ENCODE measurements around the gene CHRNA1. TPM values are rescaled to one million over a fixed set of nuclear protein-coding genes. Genes with fewer than 3 reads are reported as not detected.

CHRNA1 gene
- total RNA-seq, 1 experiment from 2014 or later: not detected

GRCh38 chr2:174784316-174784715, 20.0 kb upstream of the CHRNA1 start:
- no peak overlapping the region for H2AFZ ChIP-seq (ENCODE audit: low read length)
- peaks cover 58 to 65% of the 10 kb centered on the region in 2 experiments for H3K4me1 Mint-ChIP-seq
- no peaks in the 10 kb centered on the region for H4K20me1 ChIP-seq (ENCODE audit: control insufficient read depth, insufficient read depth, insufficient read length)
- H3K14ac ChIP-seq (ENCODE audit: insufficient read depth, low read length): no peak overlapping the region
- no peak overlapping the region for H2BK15ac ChIP-seq (ENCODE audit: low read depth, low read length)
- no peak overlapping the region for H2BK20ac ChIP-seq (ENCODE audit: low read depth, low read length, poor library complexity, severe bottlenecking)
- H3K36me3 Mint-ChIP-seq (ENCODE audit: insufficient read depth in 1 of 3, low read depth in 3 of 3): no peaks in the 10 kb centered on the region; a peak in 1 of 7 replicates
- TF ChIP-seq CTCF (conservative IDR thresholded peaks at IDR 0.05): no peak
- no peaks in the 10 kb centered on the region for H3K79me2 ChIP-seq (ENCODE audit: insufficient read depth, low read length)
- no peak overlapping the region for H3K4ac ChIP-seq (ENCODE audit: low read depth, low read length)
- no peak overlapping the region for H3K27ac Mint-ChIP-seq
- H3K27me3 ChIP-seq (ENCODE audit: insufficient read depth, low read length): no peaks in the 10 kb centered on the region
- no peak overlapping the region for H3K56ac ChIP-seq (ENCODE audit: insufficient read length, low read depth, low read length)
- H2AK5ac ChIP-seq (ENCODE audit: insufficient read length, low read length): no peak overlapping the region
- H3K4me3 Mint-ChIP-seq: no peak overlapping the region
- no peak overlapping the region for H4K5ac ChIP-seq (ENCODE audit: insufficient read length, low read depth, low read length)
- no peak overlapping the region for H2BK12ac ChIP-seq (ENCODE audit: insufficient read length, low read depth, low read length)
- no CpG with 5 or more reads among the region's 7 CpGs for WGBS (ENCODE audit: extremely low coverage, insufficient read length, low lambda C conversion rate)
- no peak overlapping the region for H2BK5ac ChIP-seq (ENCODE audit: insufficient read length, low read length)
- H3K4me2 ChIP-seq (ENCODE audit: insufficient read depth, insufficient read length, low read length): no peak overlapping the region
- peaks cover 5% of the 10 kb centered on the region for H3K27me3 Mint-ChIP-seq (ENCODE audit: low read depth)
- H3K27ac ChIP-seq (ENCODE audit: insufficient read length, low read depth, low read length): no peak overlapping the region
- no peaks in the 10 kb centered on the region for H3K23me2 ChIP-seq (ENCODE audit: insufficient read length, low read depth, low read length, poor library complexity, severe bottlenecking)
- no peak overlapping the region for H3T11ph ChIP-seq (ENCODE audit: low read length)
- H3K23ac ChIP-seq (ENCODE audit: insufficient read length, low read depth, low read length): no peak overlapping the region
- H2BK120ac ChIP-seq (ENCODE audit: low read depth, low read length, poor library complexity, severe bottlenecking): no peak overlapping the region
- no peak for DNase-seq
- H3K9me3 ChIP-seq (ENCODE audit: control insufficient read depth, low read depth, low read length): no peaks in the 10 kb centered on the region
- no peaks in the 10 kb centered on the region for H3K9me3 Mint-ChIP-seq
- no peak overlapping the region for H3K18ac ChIP-seq (ENCODE audit: insufficient read length, low read depth, low read length)
- no peaks in the 10 kb centered on the region for H3K79me1 ChIP-seq (ENCODE audit: insufficient read depth, low read depth, low read length, poor library complexity, severe bottlenecking)
- no peak overlapping the region for H3K9ac ChIP-seq (ENCODE audit: extremely low read depth, insufficient read length, low read length)
- H4K91ac ChIP-seq (ENCODE audit: insufficient read length, low read depth, low read length): no peak overlapping the region
- H4K8ac ChIP-seq (replicated peaks; ENCODE audit: insufficient read length, low read depth, low read length): no peak overlapping the region
- peaks cover 10% of the 10 kb centered on the region; the same call in 1 of the 2 replicates for H3K4me1 ChIP-seq (ENCODE audit: insufficient read depth, low read length)

Data from H9 (cell line).